ENCODE results near the gene SSTR4.

SSTR4 gene

DNA sequence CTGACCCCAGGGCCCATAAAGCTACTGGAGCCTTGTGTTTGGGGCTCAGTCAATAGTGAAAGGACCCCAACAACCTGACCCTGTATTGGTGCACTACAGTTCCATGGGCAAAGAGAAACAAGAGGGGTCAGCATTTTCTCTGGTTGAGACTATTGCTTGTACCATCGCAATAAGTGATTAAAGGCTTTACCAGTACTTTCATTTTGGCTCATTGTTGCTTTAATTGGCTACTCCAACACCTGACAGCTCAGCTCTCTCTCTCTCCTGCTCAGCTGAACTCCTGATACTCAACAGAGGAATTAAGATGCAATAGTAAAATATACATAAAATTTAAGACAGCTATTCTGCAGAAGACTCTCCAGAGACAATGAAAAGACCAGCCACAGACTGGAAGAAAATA, 33.2 kb downstream of the SSTR4 start:
- no peak for DNase-seq

- DNase-seq: no peak
These were observed 34.0 kb downstream of the SSTR4 start for GRCh38 chr20:23069108-23069507.

GRCh38 chr20:23071398-23071797, 36.3 kb downstream of the SSTR4 start:
- DNase-seq: no peak

GRCh38 chr20:23071996-23072395, 36.9 kb downstream of the SSTR4 start:
- no peak for DNase-seq

GRCh38 chr20:23072892-23073586, 37.9 kb downstream of the SSTR4 start:
- DNase-seq: no peak

- DNase-seq: no peak
These were observed 38.9 kb downstream of the SSTR4 start for GRCh38 chr20:23074052-23074451.

- no peak for DNase-seq
These were observed 42.2 kb downstream of the SSTR4 start for GRCh38 chr20:23077277-23077676.

GRCh38 chr20:23078351-23079015, 43.4 kb downstream of the SSTR4 start:
- no peak for DNase-seq

- no peak for DNase-seq
These were observed 43.9 kb downstream of the SSTR4 start for GRCh38 chr20:23079016-23079351.

GRCh38 chr20:23079926-23080325, 44.8 kb downstream of the SSTR4 start:
- no peak for DNase-seq

- DNase-seq: no peak
These were observed 45.4 kb downstream of the SSTR4 start for GRCh38 chr20:23080521-23080920.

- DNase-seq: no peak
These were observed 46.2 kb downstream of the SSTR4 start for GRCh38 chr20:23081263-23081819.

- no peak for DNase-seq
These were observed 47.9 kb downstream of the SSTR4 start for GRCh38 chr20:23082846-23083552.

- DNase-seq: no peak
These were observed 48.6 kb downstream of the SSTR4 start for GRCh38 chr20:23083553-23084220.

DNA sequence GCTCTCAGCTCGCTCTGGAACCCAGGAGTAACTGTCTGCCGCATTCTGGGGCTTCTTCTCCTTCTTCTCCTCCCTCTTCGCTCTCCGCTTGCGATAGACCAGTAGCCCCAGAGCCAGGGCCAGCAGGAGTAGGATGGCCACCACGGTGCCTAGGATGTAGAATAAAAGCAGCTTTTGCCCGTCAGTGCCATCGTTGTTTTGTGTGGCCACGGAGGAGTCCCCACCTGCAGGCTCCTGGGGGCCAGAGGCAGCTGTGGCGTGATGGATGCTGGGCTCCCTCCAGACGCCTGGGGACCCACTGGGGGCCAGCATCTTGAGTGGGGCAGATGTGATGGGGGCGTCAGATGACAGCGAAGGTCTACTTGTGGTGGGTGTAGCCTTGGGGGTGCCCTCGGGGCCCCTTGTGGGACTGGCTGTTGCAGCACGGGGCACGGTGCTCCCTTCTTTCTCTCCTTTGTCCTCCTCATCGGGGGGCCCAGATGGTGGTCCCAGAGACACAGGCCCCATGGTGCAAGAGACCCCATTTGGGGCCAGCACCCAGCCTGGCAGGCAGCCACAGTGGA, 49.3 kb downstream of the SSTR4 start:
- no peak for DNase-seq

GRCh38 chr20:23084845-23085365, 49.8 kb downstream of the SSTR4 start:
- DNase-seq: no peak

DNA sequence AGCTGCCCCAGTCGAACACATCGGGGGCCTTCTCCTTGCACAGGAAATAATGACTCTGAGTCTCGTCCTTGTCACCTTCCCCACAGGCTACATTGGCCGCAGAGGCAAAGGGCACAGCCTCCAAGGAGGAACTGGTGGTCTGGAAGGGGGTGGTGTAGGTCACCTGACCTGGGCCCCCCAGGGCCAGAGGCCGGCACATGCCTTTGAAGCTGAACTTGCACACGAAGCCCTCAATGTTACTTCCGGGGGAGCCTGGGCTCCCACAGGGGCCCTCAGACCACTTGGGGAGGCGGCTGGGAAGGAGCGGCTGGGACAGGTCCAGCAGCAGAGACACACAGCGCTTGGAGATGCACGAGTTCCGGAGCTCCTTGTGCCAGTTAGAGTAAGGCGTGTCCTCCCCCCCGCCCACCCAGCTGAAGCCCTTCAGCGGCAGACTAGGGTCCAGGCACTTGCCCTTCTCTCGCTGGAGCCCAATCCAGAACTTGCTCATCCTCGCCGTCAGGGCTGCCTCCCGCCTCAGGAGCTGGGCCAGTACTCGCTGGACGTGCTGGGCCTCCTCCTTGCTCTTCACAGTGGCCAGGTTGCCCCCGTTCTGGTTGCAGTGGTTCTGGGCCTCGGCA, 50.4 kb downstream of the SSTR4 start:
- DNase-seq: no peak

DNA sequence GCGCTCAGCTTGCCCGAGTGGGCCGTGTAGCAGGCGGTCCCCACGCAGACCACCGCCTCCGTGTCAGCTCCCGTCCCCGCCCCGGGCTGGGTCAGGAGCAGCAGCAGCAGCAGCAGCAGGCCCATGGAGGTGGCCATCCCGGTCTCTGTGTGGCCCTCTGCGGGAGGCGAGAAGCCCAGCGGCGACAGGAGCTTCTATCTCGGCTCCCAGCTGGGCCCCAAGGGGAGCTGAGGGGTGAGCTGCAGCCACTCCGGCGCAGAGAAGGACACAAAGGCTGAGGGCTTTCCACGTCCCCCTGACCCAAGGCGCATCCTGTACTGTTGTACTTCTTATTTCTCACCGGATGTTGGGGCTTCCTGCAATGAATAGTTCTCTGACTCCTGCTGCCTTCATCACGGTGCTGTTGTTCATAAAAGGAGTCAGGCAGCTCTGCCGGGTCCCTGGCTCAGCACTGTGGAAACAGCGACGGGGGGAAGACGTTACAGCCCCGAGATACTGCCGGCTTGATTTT, 51.0 kb downstream of the SSTR4 start, which contains the start of gene CD93:
TSS of gene CD93 (minus strand) at position 269 of the 511 bp plus-strand sequence. CDS start at position 137, 132 bp downstream.
- DNase-seq: no peak

- no peak for DNase-seq
These were observed 51.9 kb downstream of the SSTR4 start for GRCh38 chr20:23086931-23087411.

DNA sequence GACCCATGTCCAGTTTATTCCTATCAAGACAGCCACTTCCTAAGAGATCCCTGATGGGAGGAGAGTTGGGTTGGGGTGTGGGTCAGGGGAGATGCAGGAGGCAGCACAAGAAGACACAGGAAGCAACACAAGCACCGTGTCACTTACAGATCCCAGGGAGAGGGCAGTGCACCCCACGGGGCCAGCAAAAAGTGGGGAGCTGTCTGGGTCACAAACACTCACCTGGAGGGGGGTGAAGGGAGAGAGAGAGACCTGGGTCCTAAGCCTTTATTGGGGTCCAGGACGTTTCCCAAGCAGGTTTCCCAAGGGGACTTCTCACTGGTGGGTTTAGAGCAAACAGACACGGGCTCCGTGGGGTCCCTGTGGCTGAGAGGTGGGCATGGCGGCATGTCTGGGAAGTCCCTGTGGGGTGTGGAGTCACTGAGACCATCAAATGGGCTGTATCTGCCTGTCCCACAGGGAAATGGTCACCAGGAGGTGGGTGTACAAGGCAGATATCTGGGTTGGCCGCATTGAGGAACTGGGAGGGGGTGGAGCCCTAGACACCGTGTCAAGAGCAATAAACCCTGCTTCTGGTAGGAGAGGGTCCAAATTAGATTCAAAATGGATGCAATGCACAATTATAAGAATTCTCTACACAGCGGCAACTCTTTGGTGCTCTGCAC, 52.6 kb downstream of the SSTR4 start:
- no peak for DNase-seq
